SH-SY5Y (cell line): ENCODE data around the gene CLDN16.

Source experiments
- GATA2 ChIP-seq: IDR thresholded peaks from 2 replicates; pipeline ENCODE4 v1.6.1; 2011; ENCODE audit warnings: mild to moderate bottlenecking, low read depth, low read length
- GATA3 ChIP-seq: IDR thresholded peaks from 2 replicates; pipeline ENCODE4 v1.6.1; 2011; ENCODE audit warnings: low read depth, mild to moderate bottlenecking, low read length, moderate library complexity

The CLDN16 gene, protein sequence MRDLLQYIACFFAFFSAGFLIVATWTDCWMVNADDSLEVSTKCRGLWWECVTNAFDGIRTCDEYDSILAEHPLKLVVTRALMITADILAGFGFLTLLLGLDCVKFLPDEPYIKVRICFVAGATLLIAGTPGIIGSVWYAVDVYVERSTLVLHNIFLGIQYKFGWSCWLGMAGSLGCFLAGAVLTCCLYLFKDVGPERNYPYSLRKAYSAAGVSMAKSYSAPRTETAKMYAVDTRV

DNA sequence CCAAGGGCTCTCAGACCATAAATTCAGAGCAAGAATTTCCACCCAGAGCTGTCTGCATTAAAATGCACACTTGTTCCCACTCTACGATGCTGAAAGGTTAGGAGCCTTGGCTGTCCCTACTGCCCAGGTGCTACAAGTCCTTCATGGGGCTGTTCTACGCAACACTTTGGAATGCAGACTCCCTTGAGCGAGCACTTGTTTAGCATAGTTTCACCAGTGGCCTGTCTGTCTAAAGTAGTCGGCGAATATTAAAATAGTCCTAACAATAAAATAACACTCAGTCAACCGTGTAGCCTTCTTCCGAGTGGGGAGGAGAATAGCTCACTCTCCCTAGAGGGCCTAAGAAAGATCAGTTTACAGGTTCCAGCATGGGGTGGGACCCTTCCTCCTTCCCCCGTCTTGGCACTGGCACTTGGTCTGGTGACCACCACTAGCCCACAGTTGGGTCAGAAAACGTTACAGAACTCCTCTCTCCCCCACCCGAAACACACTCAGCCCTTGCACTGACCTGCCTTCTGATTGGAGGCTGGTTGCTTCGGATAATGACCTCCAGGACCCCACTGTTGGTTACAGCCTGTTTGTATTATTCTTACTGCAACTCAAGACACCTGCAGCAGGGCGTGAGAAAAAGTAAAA is at the start of gene CLDN16:
TSS of gene CLDN16 (plus strand) at position 586 of the 636 bp plus-strand sequence. CDS start 167 bp downstream, outside the sequence.
- no peak for TF ChIP-seq GATA2
- no peak for TF ChIP-seq GATA3

DNA sequence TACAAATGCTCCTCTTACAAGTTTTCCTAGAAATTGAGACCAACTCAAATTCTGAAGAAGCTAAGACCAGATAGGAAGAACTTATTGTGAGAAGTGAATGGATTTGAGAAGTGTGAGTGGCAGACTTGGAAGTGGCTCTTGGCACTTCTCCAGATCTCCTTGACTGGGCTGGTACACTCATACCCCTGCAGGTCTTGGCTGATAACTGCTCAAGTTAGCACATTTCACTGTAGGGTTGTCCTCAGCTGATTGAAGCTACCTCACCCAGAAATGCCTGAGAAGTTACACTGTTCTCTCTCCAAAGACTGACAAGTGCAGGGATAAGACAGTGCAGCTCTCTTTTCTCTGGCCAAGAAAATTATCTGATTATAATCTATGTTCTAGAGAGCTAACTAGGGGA is 49.2 kb upstream of the CLDN16 start:
- TF ChIP-seq GATA2 = no peak
- TF ChIP-seq GATA3 = no peak

DNA sequence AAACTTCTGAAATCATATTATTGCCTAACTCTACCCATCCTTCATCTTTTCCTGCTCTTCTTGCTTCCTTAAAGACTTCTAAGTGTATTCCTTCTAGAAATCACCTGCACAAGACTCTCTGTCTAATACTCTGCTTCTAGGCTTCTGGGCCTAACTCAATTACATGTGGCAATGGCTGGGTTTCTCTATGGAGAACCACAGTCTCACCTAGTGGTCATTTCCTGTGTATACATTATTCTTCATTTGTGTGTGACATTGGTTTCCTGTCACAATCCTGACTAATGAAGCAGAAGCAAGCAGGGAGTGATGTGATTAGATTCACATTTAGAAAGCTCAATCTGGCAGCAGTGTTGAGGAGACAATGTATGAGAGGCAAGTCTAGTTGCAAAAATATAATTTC is 48.8 kb upstream of the CLDN16 start:
- no peak for TF ChIP-seq GATA2
- no peak for TF ChIP-seq GATA3

DNA sequence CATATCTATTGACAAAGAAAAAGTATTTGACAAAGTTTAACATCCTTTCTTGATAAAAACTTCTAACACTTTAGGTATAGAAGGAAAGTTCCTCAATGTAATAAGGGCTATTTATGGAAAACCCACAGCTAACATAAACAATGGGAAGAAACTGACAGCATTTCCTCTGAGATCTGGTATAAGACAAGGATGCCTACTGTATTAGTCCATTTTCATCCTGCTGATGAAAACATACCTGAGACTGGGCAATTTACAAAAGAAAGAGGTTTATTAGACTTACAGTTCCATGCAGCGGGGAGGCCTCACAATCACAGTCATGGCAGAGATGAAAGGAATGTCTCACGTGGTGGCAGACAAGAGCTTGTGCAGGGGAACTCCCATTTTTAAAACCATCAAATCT is 47.9 kb upstream of the CLDN16 start:
- no peak for TF ChIP-seq GATA2
- TF ChIP-seq GATA3 = no peak

DNA sequence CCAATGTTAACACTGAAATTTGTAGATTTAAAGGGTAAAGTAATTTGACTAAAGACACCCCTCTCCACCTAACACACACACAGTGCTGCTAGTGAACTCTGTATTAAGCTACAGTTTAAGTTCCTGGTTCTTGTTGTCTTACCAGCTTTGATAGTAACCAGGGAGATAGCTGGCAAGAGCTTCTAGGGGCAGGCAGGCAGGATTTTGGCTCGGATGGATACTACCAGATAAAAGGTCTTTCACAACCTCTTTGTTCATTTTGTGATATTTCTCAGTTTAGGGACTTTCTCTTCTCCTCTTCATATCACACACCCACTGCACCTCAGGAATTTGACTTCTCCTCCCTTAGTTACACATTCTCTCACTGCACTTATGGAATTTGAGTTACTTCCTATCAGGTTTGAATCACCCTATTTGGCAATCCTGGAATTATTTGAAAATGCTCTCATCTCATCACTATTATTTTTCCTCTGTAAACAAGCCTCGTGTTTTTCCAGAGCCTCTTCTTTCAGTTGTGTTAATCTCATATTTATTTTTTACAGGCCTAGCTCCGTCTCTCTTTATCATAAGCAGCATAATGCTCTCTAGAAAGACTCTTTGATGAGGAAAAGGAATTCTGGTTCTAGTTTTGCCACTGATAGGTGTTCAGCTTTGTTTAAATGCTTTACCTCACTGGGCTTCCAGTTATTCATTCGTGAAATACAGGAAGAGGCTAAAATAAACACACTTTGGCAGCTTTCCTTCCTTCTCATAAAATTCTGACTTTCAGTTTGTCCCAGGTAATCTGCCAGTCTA is 42.7 kb upstream of the CLDN16 start:
- TF ChIP-seq GATA2 = no peak
- no peak for TF ChIP-seq GATA3

DNA sequence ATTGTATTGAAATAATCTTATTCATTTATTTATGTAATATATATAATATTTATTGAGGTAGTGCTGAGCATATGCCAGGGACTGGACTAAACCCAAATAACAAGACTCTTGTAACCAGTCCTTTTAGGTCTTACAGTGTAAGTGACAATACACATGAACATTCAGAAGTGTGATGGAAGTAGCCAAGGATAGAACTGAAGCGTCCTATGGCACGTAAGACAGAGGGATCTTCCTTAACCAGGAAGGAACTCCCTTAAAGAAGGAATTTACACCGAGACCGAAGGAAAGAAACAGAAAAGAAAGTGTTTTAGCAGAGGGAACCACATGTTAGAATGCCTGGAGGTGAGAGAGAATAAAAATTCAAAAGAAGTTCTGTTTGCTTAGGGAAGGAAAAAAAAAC is 42.1 kb upstream of the CLDN16 start:
- TF ChIP-seq GATA3 = no peak
- TF ChIP-seq GATA2 = no peak

DNA sequence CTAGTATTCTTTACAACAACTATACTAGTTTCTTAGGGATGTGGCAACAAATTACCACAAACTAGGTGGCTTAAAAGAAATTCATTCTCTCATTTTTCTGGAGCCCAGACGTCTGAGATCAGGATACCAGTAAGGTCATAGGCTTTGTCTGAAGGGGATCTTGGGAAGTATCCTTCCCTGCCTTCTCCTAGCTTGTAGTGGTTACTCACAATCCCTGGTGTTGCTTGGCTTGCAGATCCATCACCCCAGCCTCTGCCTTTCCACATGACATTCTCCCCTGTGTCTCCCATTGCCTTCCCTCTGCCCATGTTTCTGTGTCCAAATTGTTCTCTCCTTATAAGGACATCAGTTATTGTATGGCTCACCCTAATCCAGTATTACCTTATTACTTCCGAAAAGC is 41.4 kb upstream of the CLDN16 start:
- no peak for TF ChIP-seq GATA2
- TF ChIP-seq GATA3 = no peak

DNA sequence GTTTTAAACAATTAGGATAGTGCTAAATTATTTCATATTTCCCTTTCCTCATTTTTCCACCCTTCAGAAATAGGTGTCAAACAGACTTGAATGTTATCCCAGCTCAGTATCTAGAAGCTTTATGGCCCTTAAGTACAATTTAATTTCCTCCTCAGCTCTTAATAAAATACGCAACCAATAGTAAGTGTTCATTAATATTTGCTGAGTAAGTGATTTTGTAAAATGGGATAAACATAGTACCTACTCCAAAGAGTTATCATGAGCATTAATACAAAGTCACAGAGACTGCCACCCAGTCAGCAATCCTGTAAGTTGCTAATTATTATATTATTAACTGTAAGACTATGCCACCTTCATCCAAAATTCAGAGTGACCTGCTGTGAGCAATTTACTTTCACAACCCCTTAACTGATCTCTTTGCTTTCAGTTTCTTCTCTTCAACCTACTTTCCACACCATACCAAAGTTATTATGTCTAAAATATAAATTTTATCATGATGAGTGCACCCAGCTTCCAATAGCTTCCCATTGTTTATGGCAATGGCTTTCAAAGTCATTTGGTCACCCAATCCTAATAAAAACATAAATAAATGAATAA is 35.0 kb upstream of the CLDN16 start:
- TF ChIP-seq GATA2 (no peak), GATA3 (no peak)

DNA sequence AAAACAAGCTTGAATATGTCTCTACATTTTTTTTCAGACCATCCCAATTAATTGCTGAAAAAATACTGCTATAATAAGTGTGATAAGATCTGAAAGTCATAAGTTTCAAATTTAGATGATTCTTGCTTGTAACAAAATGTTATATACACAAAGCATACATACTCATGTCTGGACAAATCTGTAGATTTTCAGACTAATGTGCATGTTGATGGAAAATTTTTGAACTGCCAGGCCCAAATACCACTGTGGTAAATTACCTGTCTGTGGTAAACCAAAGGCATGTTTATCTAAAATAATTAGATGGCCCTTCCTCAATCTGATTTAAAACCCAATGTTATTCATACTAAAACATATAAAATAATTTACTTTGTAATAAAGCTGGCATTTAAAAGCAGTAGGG is 31.7 kb upstream of the CLDN16 start:
- no peak for TF ChIP-seq GATA3
- TF ChIP-seq GATA2 = no peak

DNA sequence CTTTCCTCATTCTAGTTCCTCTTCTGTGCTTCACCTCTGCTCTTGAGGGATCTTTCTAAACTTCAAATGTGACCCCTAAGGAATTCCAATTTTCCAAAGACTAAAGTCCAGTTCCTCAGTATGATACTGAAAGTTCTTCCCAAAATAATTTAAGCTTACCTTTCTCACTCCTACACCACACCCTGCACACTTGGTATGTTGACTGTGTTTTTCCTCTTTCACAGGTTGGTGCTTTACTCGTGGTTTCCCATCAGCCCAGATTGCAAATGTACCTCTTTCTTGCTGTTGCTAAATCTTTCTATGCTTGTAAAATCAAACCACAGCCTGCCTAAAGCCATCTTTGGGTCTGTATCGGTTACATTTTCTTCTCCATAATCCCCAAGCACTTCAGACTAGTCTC is 30.5 kb upstream of the CLDN16 start:
- TF ChIP-seq GATA2 = no peak
- TF ChIP-seq GATA3 = no peak

DNA sequence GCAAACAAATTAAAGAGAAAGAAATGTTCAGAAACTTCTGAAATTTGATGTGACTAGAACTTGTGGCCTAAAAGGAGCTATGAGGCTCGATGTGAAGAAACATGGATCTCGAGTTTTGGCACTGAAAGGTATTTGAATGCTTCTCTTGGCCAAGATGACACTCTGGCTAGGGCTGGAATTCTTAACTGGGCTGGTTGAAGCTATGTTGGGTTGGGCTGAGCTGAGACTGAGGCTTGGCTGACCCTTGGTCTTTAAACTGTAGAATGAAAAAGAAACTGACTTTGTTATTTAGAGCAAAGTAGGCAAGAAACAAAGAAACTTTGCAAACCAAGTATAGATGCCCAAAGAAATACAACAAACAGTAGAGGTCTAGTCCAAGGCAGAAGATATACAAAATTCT is 28.1 kb upstream of the CLDN16 start:
- TF ChIP-seq GATA3 = no peak
- TF ChIP-seq GATA2 = no peak

DNA sequence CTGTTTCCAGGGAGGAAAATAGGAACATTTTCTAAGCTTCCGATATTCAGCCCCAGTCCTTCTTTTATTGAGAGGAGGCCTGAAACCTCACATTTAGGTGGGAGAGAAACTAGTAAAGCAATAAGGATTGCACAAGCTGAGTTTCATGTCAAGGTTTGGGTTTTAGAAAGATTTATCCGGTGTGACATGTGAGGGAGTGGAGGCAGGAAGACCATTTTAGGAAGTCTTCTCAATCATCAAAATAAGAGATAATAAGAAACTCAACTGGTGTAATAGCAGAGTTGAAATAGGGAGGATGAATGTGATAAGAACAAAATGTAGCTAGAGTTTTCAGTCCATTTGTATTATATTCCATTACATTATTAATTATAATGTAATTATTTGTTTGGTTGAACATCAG is 27.7 kb upstream of the CLDN16 start:
- TF ChIP-seq GATA3 = no peak
- TF ChIP-seq GATA2 = no peak

DNA sequence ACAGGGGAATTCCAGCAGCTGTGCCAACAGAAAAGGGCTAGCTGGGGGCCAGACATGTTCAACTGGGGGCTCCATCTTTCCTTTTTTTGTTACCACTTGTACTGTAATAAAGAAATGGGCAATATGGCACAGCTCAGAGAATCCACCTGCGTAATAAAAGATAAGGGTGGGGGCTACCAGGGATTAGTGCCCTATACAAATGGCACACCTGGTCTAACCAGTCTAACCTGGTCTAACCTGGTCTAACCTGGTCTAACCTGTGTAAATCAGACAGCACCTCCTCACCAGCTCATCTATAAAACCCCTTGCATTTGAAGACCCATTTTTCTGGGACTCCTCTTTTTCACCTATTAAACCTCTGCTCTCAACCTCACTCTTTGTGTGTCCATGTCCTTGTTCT is 26.2 kb upstream of the CLDN16 start:
- no peak for TF ChIP-seq GATA3
- no peak for TF ChIP-seq GATA2

DNA sequence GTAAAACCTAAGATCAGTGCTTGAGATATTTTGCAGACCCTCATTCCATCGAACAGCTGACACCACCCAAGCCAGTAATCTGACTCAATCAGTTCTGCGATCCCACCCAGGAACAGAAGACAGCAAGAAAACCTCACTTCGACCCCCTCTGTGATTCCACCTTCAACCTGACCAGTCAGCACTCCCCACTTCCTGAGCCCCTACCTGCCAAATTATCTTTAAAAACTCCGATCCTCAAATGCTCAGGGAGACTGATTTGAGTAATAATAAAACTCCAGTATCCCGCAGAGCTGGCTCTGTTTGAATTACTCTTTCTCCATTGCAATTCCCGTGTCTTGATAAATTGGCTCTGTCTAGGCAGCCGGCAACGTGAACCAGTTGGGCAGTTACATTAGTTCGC is 25.7 kb upstream of the CLDN16 start:
- TF ChIP-seq GATA2 (no peak), GATA3 (no peak)
